IPS-NIHi7 (cell line): ENCODE results near the gene CFC1.
"Not testable (repeated sequence)": the region's sequence is repeated elsewhere in the genome, so short reads cannot be mapped to it uniquely, and the experiment has no call there.

Experiments
- DNase-seq: peaks from one replicate; pipeline ENCODE4 v3.0.0; 2012; ENCODE audit warnings: mixed read lengths; ENCODE audit errors: extremely low spot score

Gene CFC1

GRCh38 chr2:130599393-130599792, at the start of gene CFC1:
CFC1 (minus strand) TSS chr2:130599575; CDS start chr2:130599287, 288 bp downstream.
- not testable (repeated sequence) for DNase-seq

GRCh38 chr2:130641688-130642087, 42.3 kb upstream of the CFC1 start:
- DNase-seq = not testable (repeated sequence)

- not testable (repeated sequence) for DNase-seq
These were observed 39.6 kb upstream of the CFC1 start for GRCh38 chr2:130638973-130639372.

- DNase-seq = not testable (repeated sequence)
These were observed 29.6 kb upstream of the CFC1 start for GRCh38 chr2:130628784-130629475.

- not testable (repeated sequence) for DNase-seq
These were observed 11.8 kb upstream of the CFC1 start, which contains the start of gene POTEJ for GRCh38 chr2:130611140-130611539. POTEJ (plus strand) TSS chr2:130611440; CDS start chr2:130611533, 93 bp downstream.

GRCh38 chr2:130610486-130610885, 11.1 kb upstream of the CFC1 start:
- not testable (repeated sequence) for DNase-seq

- not testable (repeated sequence) for DNase-seq
These were observed 9.9 kb upstream of the CFC1 start for GRCh38 chr2:130609002-130609920.

- not testable (repeated sequence) for DNase-seq
These were observed 9.1 kb upstream of the CFC1 start for GRCh38 chr2:130608276-130609001.

GRCh38 chr2:130601648-130602302, 2.4 kb upstream of the CFC1 start:
- not testable (repeated sequence) for DNase-seq

- DNase-seq = not testable (repeated sequence)
These were observed 551 bp upstream of the CFC1 start for GRCh38 chr2:130599926-130600325.

- not testable (repeated sequence) for DNase-seq
These were observed 912 bp downstream of the CFC1 start for GRCh38 chr2:130598463-130598862.

- DNase-seq = not testable (repeated sequence)
These were observed 1.4 kb downstream of the CFC1 start for GRCh38 chr2:130597994-130598393.

- not testable (repeated sequence) for DNase-seq
These were observed 2.6 kb downstream of the CFC1 start for GRCh38 chr2:130596757-130597156.

- not testable (repeated sequence) for DNase-seq
These were observed 5.4 kb downstream of the CFC1 start for GRCh38 chr2:130594011-130594410.

- DNase-seq = not testable (repeated sequence)
These were observed 6.5 kb downstream of the CFC1 start for GRCh38 chr2:130592791-130593414.

GRCh38 chr2:130590842-130591359, 8.5 kb downstream of the CFC1 start:
- DNase-seq = not testable (repeated sequence)

- DNase-seq = not testable (repeated sequence)
These were observed 9.1 kb downstream of the CFC1 start for GRCh38 chr2:130590170-130590841.

- not testable (repeated sequence) for DNase-seq
These were observed 10.5 kb downstream of the CFC1 start for GRCh38 chr2:130588688-130589458.

GRCh38 chr2:130584726-130585125, 14.6 kb downstream of the CFC1 start:
- not testable (repeated sequence) for DNase-seq
